Endodermal cell (in vitro differentiated cells): ENCODE data around the gene THUMPD3. TPM values are rescaled to one million over a fixed set of nuclear protein-coding genes. Genes with fewer than 3 reads are reported as not detected.

Experiments used
- DNase-seq: peaks from one replicate; pipeline ENCODE4 v3.0.0-alpha.2; 2017
- H3K27ac ChIP-seq: 2 replicates; pipeline ENCODE4 v1.5.1; 2013; ENCODE audit warnings: mild to moderate bottlenecking, low read depth, low read length, moderate library complexity
- H3K27me3 ChIP-seq: 2 replicates; pipeline ENCODE4 v1.6.1; 2013; ENCODE audit warnings: mild to moderate bottlenecking, low read length, moderate library complexity; ENCODE audit not compliant: insufficient read depth, control insufficient read depth, poor library complexity, severe bottlenecking
- H3K36me3 ChIP-seq: 2 replicates; pipeline ENCODE4 v1.7.0; 2013; ENCODE audit warnings: mild to moderate bottlenecking, low read length, moderate library complexity; ENCODE audit not compliant: control insufficient read depth, insufficient read depth
- H3K4me1 ChIP-seq: one replicate; pipeline ENCODE4 v1.7.0; 2013; ENCODE audit warnings: low read length; ENCODE audit not compliant: control insufficient read depth, insufficient read depth
- H3K4me3 ChIP-seq: 2 replicates; pipeline ENCODE4 v1.5.1; 2013; ENCODE audit warnings: mild to moderate bottlenecking, low read length, moderate library complexity
- H3K9ac ChIP-seq: 2 replicates; pipeline ENCODE4 v1.6.1; 2013; ENCODE audit warnings: mild to moderate bottlenecking, low read length, moderate library complexity; ENCODE audit not compliant: poor library complexity, severe bottlenecking; ENCODE audit errors: extremely low read depth
- H3K9me3 ChIP-seq: 2 replicates; pipeline ENCODE4 v1.6.1; 2013; ENCODE audit warnings: mild to moderate bottlenecking, low read length, moderate library complexity; ENCODE audit not compliant: control insufficient read depth
- H3K27ac Mint-ChIP-seq: 2 replicates; pipeline ENCODE4 v1.8.0; 2020; ENCODE audit warnings: mixed read lengths
- H3K27me3 Mint-ChIP-seq: 2 replicates; pipeline ENCODE4 v1.8.0; 2021; ENCODE audit warnings: mild to moderate bottlenecking, mixed read lengths; ENCODE audit not compliant: insufficient read depth
- H3K36me3 Mint-ChIP-seq: 2 replicates; pipeline ENCODE4 v1.8.0; 2020; ENCODE audit warnings: low read depth, mixed read lengths
- H3K4me1 Mint-ChIP-seq: 2 replicates; pipeline ENCODE4 v1.8.0; 2020; ENCODE audit warnings: mixed read lengths
- H3K4me3 Mint-ChIP-seq: 2 replicates; pipeline ENCODE4 v1.8.0; 2020; ENCODE audit warnings: mild to moderate bottlenecking, moderate library complexity, mixed read lengths
- H3K9me3 Mint-ChIP-seq: 2 replicates; pipeline ENCODE4 v1.8.0; 2020; ENCODE audit warnings: mild to moderate bottlenecking, mixed read lengths
- CTCF ChIP-seq: fragments of 200-600 bp; sonication (generic); conservative IDR thresholded peaks from 2 replicates; pipeline ENCODE4 v1.5.0; 2021; ENCODE audit warnings: antibody characterized with exemption, mild to moderate bottlenecking
- WGBS, 2 experiments: methylation state at CpG; one replicate each; pipeline versions ENCODE4 v1.1.5 to v1.1.7; 2013; ENCODE audit warnings: missing lambda C conversion rate in 2 of 2, mixed read lengths in 1 of 2; ENCODE audit not compliant: insufficient coverage in 1 of 2, insufficient read length in 1 of 2; 5-methylcytosine and 5-hydroxymethylcytosine counted together
- total RNA-seq, 2 donors: library from RNA; stranded (reverse); fragmentation: NEBNext Ultra II Directional in 1 of 2; extraction: Animal tissue kit (Norgen Biotek cat#: 25700) in 1 of 2; gene quantifications; 2 replicates in 1 of 2; 3 replicates in 1 of 2; pipeline ENCODE4 v1.2.1, GENCODE V29; 2021

THUMPD3 gene
- total RNA-seq, 2 donors from 2014 or later, result 55.7 to 61.8 TPM

- Mint-ChIP-seq H3K36me3 (peaks cover 20% of the 10 kb centered on the region), H3K27me3 (no peaks in the 10 kb centered on the region), H3K4me1 (peaks cover 61% of the 10 kb centered on the region), H3K9me3 (no peaks in the 10 kb centered on the region), H3K4me3 (peak overlapping the region; percentile 97), H3K27ac (peak overlapping the region; percentile 99)
- peaks cover 14% of the 10 kb centered on the region for H3K36me3 ChIP-seq
- no peaks in the 10 kb centered on the region for H3K27me3 ChIP-seq
- peak overlapping the region; percentile 88 for H3K4me3 ChIP-seq
- peak overlapping the region; percentile 98 for H3K9ac ChIP-seq
- WGBS, 2 experiments, result 0 to 4% methylated on average over 2 of the region's 2 CpGs
- peak overlapping the region; percentile 81 for H3K27ac ChIP-seq
- no peak for DNase-seq
- H3K4me1 ChIP-seq, result peaks cover 6% of the 10 kb centered on the region
- no peaks in the 10 kb centered on the region for H3K9me3 ChIP-seq
- no peak for TF ChIP-seq CTCF
Measured at GRCh38 chr3:9399337-9399703, 36.5 kb downstream of the THUMPD3 start.

GRCh38 chr3:9399746-9400145 is 36.9 kb downstream of the THUMPD3 start:
- peak overlapping the region; percentile 81 for H3K27ac ChIP-seq
- H3K36me3 ChIP-seq, result peaks cover 9% of the 10 kb centered on the region
- peak; percentile 86 for DNase-seq
- H3K4me3 ChIP-seq, result peak overlapping the region; percentile 88
- peak; percentile 16 for TF ChIP-seq CTCF
- WGBS, 2 experiments, result 0% methylated on average over 1 to 3 of the region's 3 CpGs
- H3K4me1 ChIP-seq, result peaks cover 6% of the 10 kb centered on the region
- no peaks in the 10 kb centered on the region for H3K27me3 ChIP-seq
- H3K4me3 Mint-ChIP-seq, result peak overlapping the region; percentile 97
- H3K9me3 ChIP-seq, result no peaks in the 10 kb centered on the region
- H3K9me3 Mint-ChIP-seq, result no peaks in the 10 kb centered on the region
- peaks cover 16% of the 10 kb centered on the region for H3K36me3 Mint-ChIP-seq
- H3K27me3 Mint-ChIP-seq, result no peaks in the 10 kb centered on the region
- peak overlapping the region; percentile 98 for H3K9ac ChIP-seq
- peak overlapping the region; percentile 99 for H3K27ac Mint-ChIP-seq
- H3K4me1 Mint-ChIP-seq, result peaks cover 61% of the 10 kb centered on the region

GRCh38 chr3:9400616-9401015 is 37.8 kb downstream of the THUMPD3 start:
- peaks cover under 1% of the 10 kb centered on the region for H3K36me3 ChIP-seq
- no peaks in the 10 kb centered on the region for H3K27me3 Mint-ChIP-seq
- peaks cover 7% of the 10 kb centered on the region for H3K36me3 Mint-ChIP-seq
- H3K9ac ChIP-seq, result peak overlapping the region; percentile 98
- H3K4me1 ChIP-seq, result peaks cover 6% of the 10 kb centered on the region
- no peaks in the 10 kb centered on the region for H3K9me3 Mint-ChIP-seq
- 46 to 51% methylated on average over 3 of the region's 3 CpGs for WGBS, 2 experiments
- no peak for DNase-seq
- peak overlapping the region; percentile 88 for H3K4me3 ChIP-seq
- H3K4me1 Mint-ChIP-seq, result peaks cover 58% of the 10 kb centered on the region
- TF ChIP-seq CTCF, result no peak
- peak overlapping the region; percentile 97 for H3K4me3 Mint-ChIP-seq
- H3K9me3 ChIP-seq, result no peaks in the 10 kb centered on the region
- peak overlapping the region; percentile 82 for H3K27ac Mint-ChIP-seq
- H3K27me3 ChIP-seq, result no peaks in the 10 kb centered on the region
- H3K27ac ChIP-seq, result peak overlapping the region; percentile 30
